Transverse colon (tissue), 4 donors: ENCODE results near the gene CYP11A1. TPM values are rescaled to one million over a fixed set of nuclear protein-coding genes. Genes with fewer than 3 reads are reported as not detected.

Experiments used
- DNase-seq: peaks from one replicate; pipeline ENCODE4 v3.0.0-alpha.2; 2019
- H3K27ac ChIP-seq, 4 donors: fragments of 200-600 bp; sonication (generic); 2 replicates each; pipeline ENCODE4 v1.5.1; 2016 to 2018; ENCODE audit warnings: inconsistent platforms in 4 of 4
- H3K27me3 ChIP-seq: fragments of 200-600 bp; sonication (generic); 2 replicates; pipeline ENCODE4 v1.5.1; 2017; ENCODE audit warnings: inconsistent platforms
- H3K36me3 ChIP-seq, 4 donors: fragments of 200-600 bp; sonication (generic); 2 replicates each; pipeline ENCODE4 v1.5.1; 2017 to 2019; ENCODE audit warnings: inconsistent platforms in 4 of 4
- H3K4me1 ChIP-seq, 4 donors: fragments of 200-600 bp; sonication (generic); 2 replicates each; pipeline ENCODE4 v1.5.1; 2017 to 2020; ENCODE audit warnings: inconsistent platforms in 4 of 4
- H3K4me3 ChIP-seq, 4 donors: fragments of 200-600 bp; sonication (generic); 1 replicate in 1 of 4; 2 replicates in 3 of 4; pipeline versions ENCODE4 v1.5.1 to v1.6.1; 2017 to 2019; ENCODE audit warnings: inconsistent platforms in 4 of 4
- H3K9me3 ChIP-seq, 2 donors: fragments of 200-600 bp; sonication (generic); 2 replicates each; pipeline ENCODE4 v1.5.1; 2017 to 2019; ENCODE audit warnings: inconsistent platforms in 2 of 2
- EP300 ChIP-seq: sonication (generic); formaldehyde crosslinking; IDR thresholded peaks from one replicate; pipeline ENCODE4 v1.6.1; 2017; ENCODE audit warnings: antibody characterized with exemption, low read depth
- POLR2A ChIP-seq: fragments of 450-650 bp; IDR thresholded peaks from one replicate; pipeline ENCODE4 v1.6.1; 2016; ENCODE audit warnings: antibody characterized with exemption, mild to moderate bottlenecking, moderate library complexity
- POLR2AphosphoS5 ChIP-seq, 3 donors: sonication (generic); formaldehyde crosslinking; IDR thresholded peaks; one replicate each; pipeline ENCODE4 v1.6.1; 2016; ENCODE audit warnings: antibody characterized with exemption in 3 of 3
- WGBS, 2 donors: methylation state at CpG; one replicate each; pipeline ENCODE4 v1.1.5; 2018; ENCODE audit warnings: low coverage in 1 of 2; 5-methylcytosine and 5-hydroxymethylcytosine counted together
- in situ Hi-C, 4 donors: fragments of 200-750 bp; cut with MboI; loops; one replicate each; pipeline versions ENCODE4 v1.15.0 to v1.15.1; 2017; ENCODE audit warnings: low sequenced_read_pairs in 3 of 4, low pct_ligation_motif_present in 1 of 4, low pct_unique_long_range_greater_than_20kb in 1 of 4
- intact Hi-C: fragments of 100-400 bp; cut with DNase I; formaldehyde crosslinking; loops from one replicate; pipeline ENCODE4 v1.15.1; 2023; ENCODE audit warnings: low total_unique reads
- total RNA-seq, 4 donors: library from RNA; depleted of rRNA; stranded (reverse); fragments of >200 nt; gene quantifications; one replicate each; pipeline ENCODE4 v1.1.0, GENCODE V29; 2016
- TF ChIP-seq, protein P1 (sequence below), 5 experiments: fragments of 200-600 bp in 3 of 5; fragments of 450-650 bp in 2 of 5; sonication (generic) in 3 of 5; IDR thresholded peaks; 1 replicate in 2 of 5; 2 replicates in 3 of 5; pipeline ENCODE4 v1.5.1; 2016 to 2017; ENCODE audit warnings: antibody characterized with exemption in 5 of 5, inconsistent platforms in 3 of 5, mild to moderate bottlenecking in 2 of 5, moderate library complexity in 1 of 5

Gene CYP11A1
- total RNA-seq, 4 donors from 2014 or later: 0.40 to 0.79 TPM; not detected in 2

DNA sequence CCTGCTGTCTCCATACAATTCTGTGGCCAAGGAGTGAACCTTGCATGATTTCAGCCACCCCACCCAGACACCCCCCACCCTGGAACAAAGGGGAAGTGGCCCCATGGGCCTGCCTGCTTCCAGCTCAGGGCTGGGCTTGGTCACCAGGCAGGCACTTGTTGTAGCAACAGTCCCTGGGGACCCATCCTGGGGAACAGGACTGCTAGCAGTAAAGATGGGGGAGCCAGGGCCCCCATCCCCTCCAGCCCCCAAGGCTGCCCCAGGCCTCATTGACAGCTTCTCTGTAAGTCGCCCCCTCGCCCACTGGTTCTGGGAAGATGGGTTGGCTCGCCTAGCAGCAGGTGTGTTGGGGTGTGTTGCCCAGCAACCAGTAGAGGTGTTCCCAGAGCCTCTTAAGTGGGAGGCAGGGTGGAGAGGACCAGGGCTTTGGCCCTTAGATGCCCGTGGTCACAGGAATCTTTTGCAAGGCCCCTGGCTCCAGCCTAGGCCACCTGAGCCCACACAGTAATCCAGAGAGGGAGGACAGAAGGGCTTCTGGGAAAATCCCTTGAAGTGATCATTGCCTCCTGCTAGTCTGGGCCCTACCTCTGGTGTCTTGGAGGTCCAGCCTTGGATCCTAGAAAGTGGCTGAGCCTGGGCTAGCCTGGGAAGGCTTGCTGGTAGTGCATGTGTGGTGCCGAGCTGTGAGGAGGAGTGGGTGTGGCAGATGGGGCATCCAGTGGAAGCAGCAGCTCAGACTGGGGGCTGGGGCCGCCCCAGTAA is 48.9 kb downstream of the CYP11A1 start:
- no peak for TF ChIP-seq EP300
- no peak for TF ChIP-seq POLR2AphosphoS5 (IDR thresholded peaks at IDR 0.05)
- no peak for TF ChIP-seq POLR2A
- TF ChIP-seq, protein P1, sequence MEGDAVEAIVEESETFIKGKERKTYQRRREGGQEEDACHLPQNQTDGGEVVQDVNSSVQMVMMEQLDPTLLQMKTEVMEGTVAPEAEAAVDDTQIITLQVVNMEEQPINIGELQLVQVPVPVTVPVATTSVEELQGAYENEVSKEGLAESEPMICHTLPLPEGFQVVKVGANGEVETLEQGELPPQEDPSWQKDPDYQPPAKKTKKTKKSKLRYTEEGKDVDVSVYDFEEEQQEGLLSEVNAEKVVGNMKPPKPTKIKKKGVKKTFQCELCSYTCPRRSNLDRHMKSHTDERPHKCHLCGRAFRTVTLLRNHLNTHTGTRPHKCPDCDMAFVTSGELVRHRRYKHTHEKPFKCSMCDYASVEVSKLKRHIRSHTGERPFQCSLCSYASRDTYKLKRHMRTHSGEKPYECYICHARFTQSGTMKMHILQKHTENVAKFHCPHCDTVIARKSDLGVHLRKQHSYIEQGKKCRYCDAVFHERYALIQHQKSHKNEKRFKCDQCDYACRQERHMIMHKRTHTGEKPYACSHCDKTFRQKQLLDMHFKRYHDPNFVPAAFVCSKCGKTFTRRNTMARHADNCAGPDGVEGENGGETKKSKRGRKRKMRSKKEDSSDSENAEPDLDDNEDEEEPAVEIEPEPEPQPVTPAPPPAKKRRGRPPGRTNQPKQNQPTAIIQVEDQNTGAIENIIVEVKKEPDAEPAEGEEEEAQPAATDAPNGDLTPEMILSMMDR (IDR thresholded peaks at IDR 0.05): no peak
- WGBS, 2 donors: 82 to 100% methylated on average over 1 to 6 of the region's 6 CpGs
- no peak for DNase-seq
- in situ Hi-C loops: loop anchor here in 2 of 4 donors (25.0 kb wide), 3 partner anchors 181 to 381 kb away; partner anchors contain the start of genes ISLR2 (in 1 of the 2) and LOXL1 (in 1 of the 2)
- intact Hi-C loops: no loop called here
- Histone ChIP-seq H3K4me3 (no peak overlapping the region), H3K27ac (peak overlapping the region; percentile 36 to 56 (median 44)), H3K9me3 (no peaks in the 10 kb centered on the region), H3K27me3 (no peaks in the 10 kb centered on the region), H3K36me3 (no peaks in the 10 kb centered on the region), H3K4me1 (peaks cover 0 to 23% (median 3%) of the 10 kb centered on the region in 4 donors)

DNA sequence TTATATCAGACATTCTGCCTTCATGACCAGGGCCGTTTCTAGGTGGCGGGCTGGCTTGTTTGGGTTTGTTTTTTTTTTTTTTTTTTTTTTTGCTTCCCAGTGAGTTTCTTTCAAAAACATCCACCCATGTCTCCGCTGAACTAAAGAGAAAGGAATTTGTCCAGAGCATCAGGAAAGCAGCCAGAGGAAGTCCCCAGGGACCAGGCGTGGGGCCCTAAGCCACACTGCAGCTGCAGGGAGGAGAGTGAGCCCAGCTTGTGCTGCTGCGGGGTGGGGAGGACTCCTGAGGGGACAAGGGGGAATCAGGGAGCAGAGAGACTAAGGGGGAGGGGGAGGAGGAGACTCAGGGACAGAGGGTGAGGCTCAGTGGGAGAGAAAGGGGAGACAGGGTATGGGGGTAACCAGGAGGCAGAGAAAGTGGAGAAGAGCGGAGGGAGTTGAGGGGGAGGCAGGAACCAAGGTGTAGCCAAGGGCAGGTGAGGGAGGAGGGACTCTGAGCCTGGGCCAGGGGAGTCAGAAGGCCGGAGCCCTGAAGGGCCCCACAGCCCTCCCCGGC is 49.5 kb downstream of the CYP11A1 start:
- Histone ChIP-seq H3K4me3 (no peak overlapping the region), H3K36me3 (no peaks in the 10 kb centered on the region), H3K27me3 (no peaks in the 10 kb centered on the region), H3K4me1 (peaks cover 0 to 23% (median 3%) of the 10 kb centered on the region in 4 donors), H3K27ac (peak overlapping the region; percentile 36 to 56 (median 46)), H3K9me3 (no peaks in the 10 kb centered on the region)
- TF ChIP-seq EP300 (no peak), POLR2AphosphoS5 (IDR thresholded peaks at IDR 0.05) (no peak), POLR2A (no peak)
- TF ChIP-seq, protein P1 (IDR thresholded peaks at IDR 0.05): no peak
- peak; percentile 43 for DNase-seq
- in situ Hi-C loops: loop anchor here in 2 of 4 donors (25.0 kb wide), 3 partner anchors 181 to 381 kb away; partner anchors contain the start of genes ISLR2 (in 1 of the 2) and LOXL1 (in 1 of the 2)
- 58 to 81% methylated on average over 3 to 8 of the region's 8 CpGs for WGBS, 2 donors
- intact Hi-C loops: no loop called here

DNA sequence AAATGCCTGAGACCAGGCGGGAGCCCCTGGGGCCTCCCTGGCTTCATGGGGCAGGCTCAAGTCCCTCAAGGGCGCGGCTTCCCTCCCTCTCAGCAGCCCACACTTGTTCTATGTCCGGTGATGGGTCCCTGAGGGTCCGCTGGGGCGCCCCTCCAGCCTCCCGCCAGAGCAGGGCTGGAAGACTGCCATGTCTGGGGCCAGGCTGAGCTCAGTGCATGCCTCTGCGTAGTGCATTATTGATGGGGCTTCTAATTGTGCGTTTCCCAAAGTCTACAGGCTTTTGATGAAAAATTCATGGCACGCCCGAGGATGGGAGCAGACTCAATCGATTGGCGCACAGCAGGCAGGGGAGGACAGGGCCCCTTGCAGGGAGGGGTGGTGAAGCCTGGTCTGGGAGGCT is 51.3 kb downstream of the CYP11A1 start:
- in situ Hi-C loops (loop anchor here in 2 of 4 donors (25.0 kb wide), 3 partner anchors 179 to 379 kb away; partner anchors contain the start of genes ISLR2 (in 1 of the 2) and LOXL1 (in 1 of the 2)), intact Hi-C loops (no loop called here)
- H3K4me1 ChIP-seq: peaks cover 0 to 23% (median 3%) of the 10 kb centered on the region in 4 donors
- no peak for DNase-seq
- no peaks in the 10 kb centered on the region for H3K36me3 ChIP-seq
- 71% methylated on average over 13 of the region's 13 CpGs; no CpG with 5 or more reads in 1 of the 2 donors for WGBS, 2 donors
- peaks cover 8% of the 10 kb centered on the region for H3K27me3 ChIP-seq
- no peak overlapping the region for H3K4me3 ChIP-seq
- H3K9me3 ChIP-seq: no peaks in the 10 kb centered on the region
- H3K27ac ChIP-seq: no peak overlapping the region
- TF ChIP-seq, protein P1 (IDR thresholded peaks at IDR 0.05): no peak
- no peak for TF ChIP-seq EP300

DNA sequence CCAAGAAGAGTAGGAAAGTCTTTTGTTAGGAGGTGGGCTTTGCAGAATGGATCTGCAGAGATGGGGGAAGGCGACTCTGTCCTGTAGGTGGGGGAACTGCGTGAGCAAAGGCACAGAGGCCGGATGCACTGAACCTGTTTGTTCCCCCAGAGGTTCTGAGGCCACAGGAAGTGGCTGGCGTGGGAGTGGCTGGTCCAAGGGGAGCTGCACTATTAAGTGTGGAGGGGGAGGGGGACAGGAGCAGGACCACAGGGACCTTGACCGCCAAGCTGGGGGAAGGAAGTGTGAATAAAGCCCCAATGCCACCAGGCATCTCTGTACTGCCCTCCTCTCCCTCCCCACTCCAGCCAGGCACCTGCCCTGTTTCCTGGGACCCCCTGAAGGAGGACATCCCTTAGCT is 51.8 kb downstream of the CYP11A1 start:
- Histone ChIP-seq H3K9me3 (no peaks in the 10 kb centered on the region), H3K4me3 (no peak overlapping the region), H3K27ac (no peak overlapping the region), H3K27me3 (peaks cover 8% of the 10 kb centered on the region), H3K36me3 (no peaks in the 10 kb centered on the region), H3K4me1 (peaks cover 0 to 23% (median 3%) of the 10 kb centered on the region in 4 donors)
- no peak for TF ChIP-seq POLR2A
- TF ChIP-seq EP300: no peak
- TF ChIP-seq, protein P1 (IDR thresholded peaks at IDR 0.05): no peak
- TF ChIP-seq POLR2AphosphoS5 (IDR thresholded peaks at IDR 0.05): no peak
- in situ Hi-C loops: loop anchor here in 2 of 4 donors (25.0 kb wide), 3 partner anchors 178 to 378 kb away; partner anchors contain the start of genes ISLR2 (in 1 of the 2) and LOXL1 (in 1 of the 2)
- peak; percentile 19 for DNase-seq
- WGBS, 2 donors: 60% methylated on average over 5 of the region's 5 CpGs; no CpG with 5 or more reads in 1 of the 2 donors
- intact Hi-C loops: no loop called here
